Measurements from ENCODE around the gene PTPRD.

GRCh38 chr9:8616414-8616813, 1996.4 kb downstream of the PTPRD start:
- TF ChIP-seq POLR2A (IDR thresholded peaks at IDR 0.05) (no peak), CTCF (IDR thresholded peaks at IDR 0.05 in 8 of 11, conservative IDR thresholded peaks at IDR 0.05 in 3 of 11) (no peak)
